ENCODE results near the gene BCL2L2. TPM values are rescaled to one million over a fixed set of nuclear protein-coding genes. Genes with fewer than 3 reads are reported as not detected.

Gene BCL2L2
- polyA plus RNA-seq, 3 donors from 2014 or later, result 0.07 to 1.2 (median 0.69) TPM

GRCh38 chr14:23286902-23287479 is 19.6 kb upstream of the BCL2L2 start:
- peak overlapping the region; percentile 92 to 99 (median 96) for H3K4me3 Mint-ChIP-seq
- DNase-seq, result no peak
- peaks cover 0 to 9% (median 3%) of the 10 kb centered on the region in 3 donors for H3K27me3 Mint-ChIP-seq (ENCODE audit: low read depth in 3 of 3)
- no peaks in the 10 kb centered on the region for H3K36me3 Mint-ChIP-seq
- peaks cover 21 to 28% of the 10 kb centered on the region in 2 donors for H3K4me1 Mint-ChIP-seq
- no peaks in the 10 kb centered on the region for H3K9me3 Mint-ChIP-seq
- peak overlapping the region; percentile 88 to 99 (median 95) for H3K27ac Mint-ChIP-seq

GRCh38 chr14:23294734-23295561 is 11.7 kb upstream of the BCL2L2 start:
- H3K9me3 Mint-ChIP-seq, result no peaks in the 10 kb centered on the region
- peaks cover 10 to 23% of the 10 kb centered on the region in 2 donors for H3K4me1 Mint-ChIP-seq
- H3K27me3 Mint-ChIP-seq (ENCODE audit: low read depth in 3 of 3), result peaks cover 10 to 22% (median 18%) of the 10 kb centered on the region in 3 donors
- peak; percentile 60 to 73 (median 63) for DNase-seq
- peaks cover 0 to 4% (median 0%) of the 10 kb centered on the region in 3 donors for H3K36me3 Mint-ChIP-seq
- H3K27ac Mint-ChIP-seq, result peak overlapping the region; percentile 12 to 89 (median 66)
- peak overlapping the region in 3 of 5 donors; percentile 18 to 37 (median 33) for H3K4me3 Mint-ChIP-seq

- Mint-ChIP-seq H3K4me3 (no peak overlapping the region), H3K36me3 (peaks cover 0 to 4% (median 0%) of the 10 kb centered on the region in 3 donors), H3K27me3 (ENCODE audit: low read depth in 3 of 3) (peaks cover 10 to 20% (median 18%) of the 10 kb centered on the region in 3 donors), H3K4me1 (peaks cover 21 to 35% of the 10 kb centered on the region in 2 donors), H3K27ac (peak overlapping the region in 2 of 6 donors; percentile 54 to 66), H3K9me3 (no peaks in the 10 kb centered on the region)
- DNase-seq, result no peak
Measured at GRCh38 chr14:23296012-23296777, 10.4 kb upstream of the BCL2L2 start.

GRCh38 chr14:23297096-23297495 is 9.5 kb upstream of the BCL2L2 start:
- no peaks in the 10 kb centered on the region for H3K9me3 Mint-ChIP-seq
- DNase-seq, result no peak
- peaks cover 21 to 35% of the 10 kb centered on the region in 2 donors for H3K4me1 Mint-ChIP-seq
- peak overlapping the region in 3 of 6 donors; percentile 37 to 58 (median 49) for H3K27ac Mint-ChIP-seq
- H3K4me3 Mint-ChIP-seq, result no peak overlapping the region
- peaks cover 0 to 4% (median 0%) of the 10 kb centered on the region in 3 donors for H3K36me3 Mint-ChIP-seq
- peaks cover 11 to 19% (median 18%) of the 10 kb centered on the region in 3 donors for H3K27me3 Mint-ChIP-seq (ENCODE audit: low read depth in 3 of 3)

GRCh38 chr14:23297611-23298277 is 8.9 kb upstream of the BCL2L2 start:
- Mint-ChIP-seq H3K27ac (peak overlapping the region in 2 of 6 donors; percentile 45 to 53), H3K4me1 (peaks cover 24 to 39% of the 10 kb centered on the region in 2 donors), H3K4me3 (no peak overlapping the region)

GRCh38 chr14:23299211-23299957 is 7.2 kb upstream of the BCL2L2 start:
- Mint-ChIP-seq H3K4me3 (peak overlapping the region; percentile 11 to 62 (median 61)), H3K9me3 (no peaks in the 10 kb centered on the region), H3K27me3 (ENCODE audit: low read depth in 3 of 3) (peaks cover 12 to 17% (median 16%) of the 10 kb centered on the region in 3 donors), H3K36me3 (peaks cover 0 to 4% (median 0%) of the 10 kb centered on the region in 3 donors), H3K27ac (peak overlapping the region in 4 of 6 donors; percentile 87 to 99 (median 92)), H3K4me1 (peaks cover 30 to 46% of the 10 kb centered on the region in 2 donors)
- peak; percentile 19 to 27 (median 26) for DNase-seq

More at GRCh38 chr14:23297611-23298277, 8.9 kb upstream of the BCL2L2 start:
- Mint-ChIP-seq H3K27me3 (ENCODE audit: low read depth in 3 of 3) (peaks cover 14 to 24% (median 20%) of the 10 kb centered on the region in 3 donors), H3K36me3 (peaks cover 0 to 4% (median 0%) of the 10 kb centered on the region in 3 donors), H3K9me3 (no peaks in the 10 kb centered on the region)
- DNase-seq, result no peak

- Mint-ChIP-seq H3K36me3 (peaks cover 0 to 4% (median 0%) of the 10 kb centered on the region in 3 donors), H3K9me3 (no peaks in the 10 kb centered on the region), H3K27ac (peak overlapping the region; percentile 88 to 99 (median 94)), H3K4me3 (peak overlapping the region; percentile 88 to 96 (median 91)), H3K4me1 (peaks cover 28 to 46% of the 10 kb centered on the region in 2 donors), H3K27me3 (ENCODE audit: low read depth in 3 of 3) (peaks cover 7 to 13% (median 11%) of the 10 kb centered on the region in 3 donors)
- no peak for DNase-seq
Measured at GRCh38 chr14:23299986-23300686, 6.5 kb upstream of the BCL2L2 start.

- H3K27me3 Mint-ChIP-seq (ENCODE audit: low read depth in 3 of 3), result peaks cover 6 to 10% (median 9%) of the 10 kb centered on the region in 3 donors
- H3K36me3 Mint-ChIP-seq, result peaks cover 0 to 4% (median 0%) of the 10 kb centered on the region in 3 donors
- DNase-seq, result peak in 1 of 3 donors; percentile 18
- peaks cover 28 to 45% of the 10 kb centered on the region in 2 donors for H3K4me1 Mint-ChIP-seq
- no peaks in the 10 kb centered on the region for H3K9me3 Mint-ChIP-seq
- H3K27ac Mint-ChIP-seq, result peak overlapping the region; percentile 88 to 99 (median 94)
- H3K4me3 Mint-ChIP-seq, result peak overlapping the region; percentile 88 to 96 (median 91)
Measured at GRCh38 chr14:23300687-23301223, 5.9 kb upstream of the BCL2L2 start.

GRCh38 chr14:23301288-23301968 is 5.2 kb upstream of the BCL2L2 start:
- Mint-ChIP-seq H3K9me3 (no peaks in the 10 kb centered on the region), H3K4me3 (peak overlapping the region; percentile 90 to 100 (median 96)), H3K36me3 (peaks cover 0 to 4% (median 0%) of the 10 kb centered on the region in 3 donors), H3K27me3 (ENCODE audit: low read depth in 3 of 3) (peaks cover 6 to 13% (median 10%) of the 10 kb centered on the region in 3 donors), H3K27ac (peak overlapping the region; percentile 88 to 99 (median 94)), H3K4me1 (peaks cover 34 to 49% of the 10 kb centered on the region in 2 donors)
- DNase-seq, result peak; percentile 98 to 99 (median 99)

- Mint-ChIP-seq H3K36me3 (peaks cover 0 to 4% (median 0%) of the 10 kb centered on the region in 3 donors), H3K27me3 (ENCODE audit: low read depth in 3 of 3) (peaks cover 6 to 13% (median 10%) of the 10 kb centered on the region in 3 donors), H3K4me3 (peak overlapping the region; percentile 87 to 100 (median 96)), H3K4me1 (peaks cover 39 to 52% of the 10 kb centered on the region in 2 donors), H3K9me3 (no peaks in the 10 kb centered on the region), H3K27ac (peak overlapping the region; percentile 82 to 99 (median 92))
- no peak for DNase-seq
Measured at GRCh38 chr14:23301969-23302289, 4.7 kb upstream of the BCL2L2 start.

Measured in immature natural killer cell (primary cell).